COLO668 (cell line): ENCODE data around the gene MYLK.

ENCODE experiments used
- DNase-seq: peaks from one replicate; lab custom pipeline; 2025; ENCODE audit not compliant: unreplicated experiment; lab: John Stamatoyannopoulos, UW

Gene MYLK

DNA sequence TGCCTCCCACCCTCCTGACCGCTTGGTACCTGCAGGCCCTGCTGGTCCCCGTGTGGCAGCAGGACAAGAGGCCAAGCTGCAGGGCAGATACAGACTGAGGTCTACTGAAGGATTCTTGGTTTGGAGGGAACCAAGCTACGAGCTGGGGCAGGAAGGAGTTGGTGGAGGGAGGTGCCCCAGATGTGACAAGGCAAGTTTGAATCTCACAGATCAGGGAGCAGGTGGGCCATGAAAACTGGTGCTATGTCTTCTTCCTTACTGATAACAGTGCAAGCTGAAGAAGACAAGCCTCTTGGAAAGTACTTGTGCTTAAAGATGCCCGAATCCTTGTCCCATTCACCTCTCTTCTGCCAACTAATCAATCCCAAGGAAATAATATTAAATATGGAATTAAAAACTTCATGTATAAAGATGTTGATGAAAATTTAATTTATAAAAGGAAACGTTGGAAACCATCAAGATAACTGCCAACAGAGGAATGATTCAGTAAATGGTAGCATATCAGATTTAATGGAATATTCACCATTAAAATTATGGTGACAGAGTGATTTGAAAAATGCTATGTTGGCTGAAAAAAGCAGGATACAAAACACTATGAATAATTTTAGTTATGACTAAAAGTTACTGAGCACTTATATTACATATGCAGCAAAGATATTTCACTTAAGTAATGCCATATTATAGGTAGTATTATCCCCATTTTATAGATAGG is 107.9 kb downstream of the MYLK start:
- no peak for DNase-seq

DNA sequence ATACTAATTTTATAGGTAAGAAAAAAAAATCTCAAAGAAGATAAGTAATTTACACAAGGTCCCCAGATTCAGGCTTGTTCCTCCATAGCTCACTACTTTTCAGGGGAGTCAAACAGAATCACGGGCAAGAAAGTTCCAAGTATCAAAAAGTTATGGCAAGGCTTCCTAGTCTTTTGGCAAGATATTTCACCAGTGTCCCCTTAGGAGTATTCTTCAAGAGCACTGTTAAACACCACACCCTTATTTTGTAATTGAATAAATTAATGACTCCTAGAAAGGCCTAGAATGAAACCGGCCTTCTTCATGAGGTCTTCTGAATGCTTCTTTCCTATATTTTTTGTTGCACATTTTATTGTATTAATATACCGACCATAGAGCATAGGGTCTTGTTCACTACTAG is 109.7 kb downstream of the MYLK start:
- DNase-seq, result no peak

DNA sequence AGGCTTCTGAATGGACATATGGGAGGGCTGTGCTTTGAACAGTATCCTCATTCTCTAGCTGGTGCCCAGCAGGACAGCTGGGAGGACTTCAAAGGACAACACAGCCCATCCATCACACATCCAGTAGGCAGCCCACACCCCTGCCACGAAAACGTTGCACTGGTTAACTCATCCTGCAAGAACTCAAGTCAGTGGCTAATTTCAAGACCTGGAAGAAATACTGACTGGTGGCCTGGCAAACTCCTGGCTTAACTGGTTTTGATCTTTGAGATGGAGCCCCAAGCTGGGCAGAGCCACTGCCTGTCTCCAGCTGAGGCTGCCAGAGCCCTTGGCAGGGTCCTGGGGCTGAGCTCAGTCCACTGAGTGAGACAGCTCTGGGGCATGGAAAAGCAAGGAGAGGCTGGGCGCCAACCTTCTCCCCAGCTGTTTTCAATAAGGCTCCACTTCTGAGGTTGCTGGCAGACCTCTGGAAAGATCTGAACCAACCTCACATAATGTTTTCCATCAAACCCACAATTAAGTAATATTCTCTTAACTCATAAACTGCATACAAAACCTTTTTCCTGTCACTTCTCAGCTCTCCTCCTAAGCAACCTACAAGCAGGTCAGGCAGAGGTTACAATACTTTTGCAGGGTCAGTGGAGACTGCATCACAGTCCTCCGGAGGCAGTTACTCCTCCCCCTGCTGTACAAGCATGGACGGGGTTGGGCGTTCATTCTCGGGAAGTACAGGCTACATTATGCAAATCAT is 110.3 kb downstream of the MYLK start:
- DNase-seq, result no peak

DNA sequence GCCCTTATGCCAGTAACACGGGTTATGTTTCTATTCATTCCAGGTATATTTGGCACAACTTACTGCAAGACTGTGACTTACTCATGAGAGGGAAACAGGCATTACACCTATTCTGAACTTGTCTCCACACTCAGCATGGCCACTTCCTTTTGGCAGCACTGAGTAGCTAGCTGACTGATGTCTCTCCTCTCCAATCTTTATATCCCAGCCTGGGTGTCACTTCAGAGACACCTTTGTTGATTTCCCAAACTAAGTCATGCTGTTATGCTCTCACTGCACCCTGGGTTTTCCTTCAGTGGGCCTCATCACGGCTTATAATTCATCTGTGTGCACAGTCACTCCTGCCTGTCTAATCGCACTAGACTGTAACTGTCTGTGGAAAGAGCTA is 114.8 kb downstream of the MYLK start:
- DNase-seq, result no peak

DNA sequence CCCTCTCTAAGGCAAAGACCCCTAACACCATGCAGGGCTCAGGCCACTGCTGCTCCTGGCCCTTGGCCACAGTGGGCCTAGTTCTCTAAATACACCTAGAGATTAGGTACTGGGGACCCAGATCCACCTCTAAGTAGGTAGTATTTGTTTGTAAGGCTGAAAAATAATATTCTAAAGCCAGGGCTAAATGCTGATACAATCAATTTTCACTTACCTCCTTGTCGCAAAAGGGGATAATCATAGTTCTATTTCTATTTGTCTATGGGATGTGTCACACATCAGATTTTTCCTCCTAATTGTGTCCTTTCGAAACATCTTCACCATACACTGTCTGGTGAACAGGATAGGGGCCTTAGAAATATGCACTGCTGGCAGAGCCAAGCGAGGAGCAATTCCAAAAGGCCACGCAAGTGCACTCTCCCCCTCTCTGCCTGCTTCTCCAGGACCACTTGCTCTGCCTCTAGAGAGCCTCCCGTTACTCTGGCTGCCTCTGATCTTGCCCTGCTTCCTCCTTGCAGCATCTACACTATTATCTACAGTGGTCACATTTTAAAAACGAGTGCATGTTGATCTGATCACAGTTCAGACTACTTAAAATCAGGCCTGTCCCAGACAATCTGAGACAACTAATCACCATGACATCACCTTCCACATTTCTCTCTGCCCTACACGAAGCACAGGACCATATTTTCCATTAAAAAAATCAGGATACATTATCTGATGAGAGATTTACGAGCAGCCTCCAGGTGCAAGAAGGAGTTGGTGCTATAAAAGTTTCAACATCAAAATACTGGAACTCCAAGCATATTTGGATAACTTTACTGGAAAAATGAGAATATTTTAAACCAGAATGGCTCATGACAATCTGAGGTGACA is 115.4 kb downstream of the MYLK start:
- DNase-seq, result no peak

DNA sequence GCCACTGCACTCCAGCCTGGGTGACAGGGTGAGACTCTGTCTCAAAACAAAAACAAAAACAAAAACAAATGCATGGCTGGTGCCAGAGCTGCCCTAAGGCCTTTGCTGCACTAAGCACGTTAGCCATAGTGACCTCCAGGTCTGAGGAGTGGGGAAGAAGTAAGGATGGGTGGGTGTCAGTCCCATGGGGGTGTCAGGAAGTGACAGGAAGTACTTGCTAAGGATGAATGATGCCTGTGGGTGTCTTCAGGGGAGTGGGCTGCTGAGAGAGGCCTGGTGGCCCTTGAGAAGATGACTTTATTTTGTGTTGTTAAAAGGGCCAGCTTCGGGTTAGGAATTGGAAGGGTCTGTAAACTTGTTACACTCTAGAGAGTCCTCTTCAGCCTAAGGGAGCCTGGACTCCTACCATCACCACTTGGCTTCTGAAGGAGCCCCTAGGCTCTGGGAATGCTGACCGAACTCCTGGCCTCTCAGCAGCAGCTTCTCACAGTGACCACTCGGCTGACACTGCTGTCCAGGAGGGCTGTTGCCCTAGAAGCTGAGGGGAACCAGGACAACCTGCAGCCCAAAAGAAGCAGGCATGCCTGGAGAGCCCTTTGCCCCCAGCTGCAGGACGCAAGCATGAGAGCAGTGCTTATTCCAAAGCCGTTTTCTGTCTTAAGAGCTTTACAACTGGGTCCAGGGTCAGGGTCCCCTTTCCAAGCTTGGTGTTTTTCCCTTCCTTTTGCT is 116.4 kb downstream of the MYLK start:
- no peak for DNase-seq

DNA sequence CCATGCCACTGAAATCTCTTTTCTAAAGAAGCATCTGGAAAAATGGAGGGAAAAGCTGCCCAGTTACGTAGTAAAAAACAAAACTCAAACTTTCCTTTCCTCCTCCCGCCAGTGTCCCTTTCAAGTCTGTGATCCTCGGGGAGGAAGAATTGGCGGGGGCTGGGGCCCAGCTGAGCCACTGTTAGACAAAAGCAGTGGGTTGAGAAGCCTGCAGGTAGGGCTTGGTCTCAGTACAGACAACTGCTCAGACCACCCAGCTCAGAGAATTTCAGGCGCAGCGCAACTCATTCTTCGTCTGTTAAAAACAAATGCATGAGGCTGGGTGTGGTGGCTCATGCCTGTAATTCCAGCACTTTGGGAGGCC is 117.1 kb downstream of the MYLK start:
- DNase-seq, result no peak

DNA sequence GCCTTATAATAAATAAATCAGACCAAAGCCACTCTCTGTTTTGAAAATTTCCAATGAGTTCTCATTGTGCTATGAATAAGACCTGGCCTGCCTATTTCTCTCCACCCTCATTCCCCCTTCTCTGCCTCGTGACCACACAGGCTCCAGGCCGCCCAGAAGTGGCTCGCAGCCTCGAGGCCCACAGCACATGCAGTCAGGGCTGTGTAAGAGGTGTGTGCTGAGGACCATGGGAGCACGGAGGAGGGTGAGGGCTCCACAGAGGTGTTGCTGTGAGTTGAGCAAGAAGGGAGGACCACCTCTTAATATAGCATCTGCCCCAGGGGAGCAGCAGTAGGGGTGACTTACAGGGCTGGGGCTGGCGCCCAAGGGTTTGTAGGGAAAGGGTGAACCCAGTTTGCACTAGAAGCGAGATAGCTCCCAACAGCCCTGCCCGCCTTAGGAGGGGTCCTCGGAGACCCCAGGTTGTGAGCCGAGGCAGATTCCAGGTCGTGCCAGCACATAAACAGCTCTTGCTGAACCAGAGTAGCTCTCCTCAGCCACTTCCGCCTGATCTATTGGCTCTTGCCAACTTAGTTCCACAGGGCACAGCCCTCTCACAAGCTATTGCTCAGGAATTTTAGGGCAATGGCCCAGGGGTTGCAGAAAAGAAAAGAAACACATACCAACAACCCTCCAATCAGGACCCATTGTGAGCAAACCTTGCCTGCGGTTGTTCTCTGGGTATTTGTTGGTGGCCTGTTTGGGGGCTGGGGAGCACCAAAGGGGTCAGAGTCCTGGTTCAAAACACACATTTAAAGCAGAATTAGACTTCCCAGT is 117.7 kb downstream of the MYLK start:
- no peak for DNase-seq

DNA sequence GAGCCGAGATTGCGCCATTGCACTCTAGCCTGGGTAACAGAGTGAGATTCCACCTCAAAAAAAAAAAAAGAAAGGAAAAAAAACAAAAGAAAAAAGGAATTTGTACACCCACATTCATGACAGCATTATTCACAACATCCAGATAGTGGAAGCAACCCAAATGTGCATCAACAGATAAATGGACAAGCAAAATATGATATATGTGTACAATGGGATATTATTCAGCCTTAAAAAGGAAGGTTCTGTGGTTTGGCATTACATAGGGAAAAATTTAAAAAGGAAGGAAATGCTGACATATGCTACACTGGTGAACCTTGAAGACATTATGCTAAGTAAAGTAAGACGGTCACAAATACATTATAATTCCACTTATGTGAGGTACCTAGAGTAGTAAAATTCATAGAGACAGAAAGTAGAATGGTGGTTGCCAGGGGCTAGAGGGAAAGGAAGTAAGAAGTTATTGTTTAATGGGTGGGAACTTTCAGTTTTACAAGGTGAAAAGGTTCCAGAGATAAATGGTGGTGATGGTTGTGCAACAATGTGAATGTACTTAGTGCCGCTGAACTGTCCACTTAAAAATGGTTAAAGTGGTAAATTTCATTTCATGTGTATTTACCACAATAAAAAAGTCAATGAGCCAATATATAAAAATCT is 118.5 kb downstream of the MYLK start:
- DNase-seq, result no peak

DNA sequence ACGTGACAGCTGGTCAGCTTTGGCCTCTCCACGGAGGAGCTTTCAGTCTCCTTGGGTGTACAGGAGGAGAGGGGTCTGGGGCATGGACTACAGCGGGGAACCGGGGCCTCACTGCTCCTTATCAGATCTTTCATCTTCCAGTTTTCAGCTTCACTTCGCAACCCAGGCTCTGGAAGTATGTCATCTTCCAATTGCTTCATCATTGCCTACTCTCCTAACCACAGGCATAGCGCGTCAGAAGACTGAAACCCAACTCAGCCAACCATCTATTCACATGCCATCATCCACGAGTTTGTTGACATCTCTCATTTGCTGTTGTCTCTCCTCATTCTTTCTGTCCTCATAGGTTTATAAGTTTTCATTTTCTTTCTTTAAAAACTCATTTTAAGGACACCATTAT is 119.5 kb downstream of the MYLK start:
- no peak for DNase-seq

DNA sequence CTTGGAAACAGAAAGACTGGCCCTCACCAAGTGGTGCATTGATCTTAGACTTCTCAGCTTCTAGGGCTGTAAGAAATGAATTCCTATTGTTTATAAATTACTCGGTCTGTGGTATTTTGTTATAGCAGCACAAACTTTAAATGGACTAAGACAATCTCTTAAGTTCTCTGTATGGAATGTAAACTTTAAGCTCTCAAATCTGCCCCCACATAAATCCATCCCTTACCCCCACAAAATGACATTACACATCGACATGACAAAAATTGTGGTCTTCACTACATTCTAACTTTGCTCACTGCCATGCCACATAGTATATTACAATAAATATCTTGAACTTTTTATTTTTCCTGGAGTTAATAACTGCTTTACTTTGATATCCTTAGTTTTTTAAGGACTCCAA is 121.3 kb downstream of the MYLK start:
- DNase-seq, result no peak

DNA sequence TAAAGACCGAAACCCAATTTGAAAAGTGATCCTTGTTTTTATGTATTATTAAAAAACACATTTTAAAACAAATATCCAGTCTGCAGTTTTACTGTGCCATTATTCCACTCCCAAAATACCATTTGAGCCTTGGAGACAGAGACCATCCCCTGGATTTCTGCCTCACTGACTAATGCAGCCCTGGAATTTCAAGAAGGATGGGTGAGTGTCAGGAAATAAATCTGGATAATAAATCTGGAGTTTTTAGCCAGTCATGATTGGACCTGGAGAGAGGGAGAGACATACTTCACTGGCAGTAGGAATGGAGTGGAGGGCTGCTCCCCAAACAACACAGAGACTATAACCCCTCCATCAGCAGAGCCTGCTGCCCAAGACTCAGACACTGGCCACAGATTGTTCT is 123.3 kb downstream of the MYLK start:
- no peak for DNase-seq

DNA sequence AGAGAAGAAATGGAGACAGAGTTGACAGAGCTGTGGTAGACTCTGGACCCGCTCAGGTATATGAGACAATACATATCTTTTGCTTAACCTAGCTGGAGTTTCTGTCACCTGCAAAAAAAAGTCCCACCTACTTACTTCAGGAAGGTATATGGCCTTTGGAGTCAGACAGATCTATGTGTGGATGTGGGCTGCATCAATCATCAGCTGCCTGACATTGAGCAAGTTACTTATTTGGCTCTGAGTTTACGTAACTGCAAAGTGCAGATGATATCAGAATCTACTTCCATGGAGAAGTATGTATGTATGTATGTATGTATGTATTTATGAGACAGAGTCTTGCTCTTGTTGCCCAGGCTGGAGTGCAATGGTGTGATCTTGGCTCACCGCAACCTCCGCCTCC is 124.3 kb downstream of the MYLK start:
- DNase-seq, result no peak

DNA sequence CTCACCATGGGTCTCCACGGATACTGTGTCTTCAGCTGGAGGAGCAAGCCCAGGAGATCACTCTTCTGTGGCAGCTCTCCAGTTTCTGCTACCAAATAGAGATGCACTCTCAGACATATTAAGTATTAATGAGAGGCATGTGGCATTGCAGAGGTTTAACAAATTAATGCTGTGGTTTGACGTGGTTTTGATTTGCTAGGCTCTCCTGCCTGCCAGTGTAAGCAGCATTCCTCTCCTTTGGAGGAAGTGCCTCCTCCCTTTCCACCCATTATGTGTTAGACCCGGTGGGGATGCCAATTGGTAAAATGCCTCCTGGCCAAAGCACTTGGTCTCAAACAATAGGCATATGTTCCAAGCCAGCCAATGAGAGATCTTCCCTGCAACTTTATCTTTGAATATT is 124.8 kb downstream of the MYLK start:
- no peak for DNase-seq

DNA sequence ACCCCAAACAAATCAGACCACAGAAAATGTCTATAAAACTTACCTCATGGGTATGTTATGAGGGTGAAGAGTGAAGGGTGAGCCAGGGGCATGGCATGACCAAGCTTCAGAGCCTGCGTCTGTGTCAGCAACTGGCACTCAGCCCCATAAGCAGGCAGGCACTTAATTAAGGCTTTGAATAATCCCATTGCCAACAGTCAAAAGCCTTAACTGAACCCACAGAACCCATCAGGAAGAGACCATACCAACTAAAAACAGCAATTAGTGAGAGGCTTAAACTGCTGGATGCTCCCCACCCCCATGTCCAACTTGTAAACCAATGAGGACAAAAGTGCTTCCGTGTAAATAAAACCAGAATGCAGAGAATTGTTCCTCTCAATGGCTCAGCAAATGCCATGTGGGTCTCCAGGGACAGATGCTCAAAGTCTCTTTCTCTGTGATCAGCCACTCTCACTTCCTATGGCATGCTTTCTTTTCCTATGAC is 126.0 kb downstream of the MYLK start:
- DNase-seq, result peak; percentile 32

DNA sequence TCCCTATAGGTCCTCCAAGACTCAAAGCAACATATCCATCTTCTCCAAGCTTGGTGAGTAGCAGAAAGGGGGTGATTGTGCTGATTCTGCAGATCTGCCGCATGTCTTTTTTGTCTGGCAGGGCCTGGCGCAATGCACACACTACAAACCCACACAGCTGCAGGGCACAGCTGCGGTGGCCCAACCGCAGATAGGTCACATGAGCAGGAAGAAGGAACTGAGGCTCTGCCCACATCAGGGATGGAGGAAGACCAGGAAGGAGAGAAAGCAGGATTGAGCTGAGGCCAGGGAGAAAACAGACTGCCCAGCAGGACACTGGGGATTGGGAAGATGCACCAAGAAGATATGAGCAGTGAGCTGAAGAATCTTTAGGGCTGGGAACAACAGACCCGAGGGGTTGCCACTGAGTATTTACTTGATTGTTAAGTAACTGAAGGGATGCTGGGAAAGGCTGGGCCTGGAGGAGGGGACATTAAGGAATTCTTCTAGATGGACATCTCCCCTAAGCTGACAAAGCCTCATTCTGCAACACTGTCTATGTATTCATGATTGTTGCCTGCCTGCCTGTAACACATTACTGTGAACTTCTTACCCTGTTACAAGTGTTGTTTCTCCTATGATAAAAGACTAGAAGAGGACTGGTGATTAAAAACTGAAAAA is 126.7 kb downstream of the MYLK start:
- DNase-seq, result peak; percentile 65

DNA sequence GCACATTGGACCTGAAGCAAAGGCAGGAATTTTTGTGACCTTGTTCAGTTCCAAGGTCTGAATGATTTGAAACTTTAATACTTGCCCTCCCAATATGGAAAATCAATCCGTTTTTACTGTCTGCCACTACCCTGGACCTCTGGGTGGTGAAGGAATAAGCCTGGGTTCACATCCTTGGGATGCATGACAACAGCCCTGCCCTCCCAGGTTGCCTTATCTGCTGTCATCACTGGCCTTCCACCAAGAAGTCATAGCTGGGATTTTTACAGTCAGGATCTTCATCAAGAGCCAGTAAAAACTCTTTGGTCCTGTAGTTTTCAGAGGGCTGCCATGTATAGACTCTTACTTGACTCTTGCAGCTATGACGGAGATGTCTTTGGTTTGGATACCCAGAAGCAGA is 128.6 kb downstream of the MYLK start:
- DNase-seq, result no peak

DNA sequence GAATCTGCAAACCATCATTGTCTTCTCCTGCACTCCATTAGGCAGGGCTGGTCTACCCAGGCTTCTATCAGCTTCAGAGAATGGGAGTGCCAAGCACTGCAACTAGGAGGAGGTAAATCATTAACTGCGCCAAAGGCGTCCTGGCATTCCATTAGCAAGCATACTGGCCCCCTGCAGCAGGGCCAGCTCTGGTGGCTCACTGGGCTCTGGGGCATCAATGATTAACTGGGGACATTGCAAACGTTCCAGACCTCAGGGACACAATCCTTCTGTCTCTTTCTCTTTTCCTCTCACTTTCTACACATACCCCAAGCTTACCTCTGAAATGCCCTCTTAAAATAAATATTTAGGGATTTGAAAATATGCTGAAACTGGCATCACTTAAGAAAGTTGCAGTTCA is 129.0 kb downstream of the MYLK start:
- DNase-seq, result peak; percentile 81

DNA sequence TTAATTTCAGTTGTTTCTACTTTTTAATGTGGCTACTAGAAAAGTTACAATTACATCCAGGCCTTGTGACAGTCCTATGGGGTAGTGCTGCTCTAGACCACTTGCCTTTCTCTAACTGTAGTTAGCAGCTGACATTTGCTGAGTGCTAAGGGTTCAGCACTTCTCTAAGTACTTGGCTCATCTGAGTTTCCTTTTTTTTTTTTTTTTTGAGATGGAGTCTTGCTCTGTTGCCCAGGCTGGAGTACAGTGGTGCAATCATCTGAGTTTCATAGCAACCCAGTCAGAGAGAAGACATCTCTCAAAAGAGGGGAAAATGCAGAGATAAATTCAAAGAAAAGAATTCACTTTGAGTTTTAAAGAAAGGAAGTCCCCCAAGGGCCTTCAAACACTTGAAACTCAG is 130.8 kb downstream of the MYLK start:
- no peak for DNase-seq
